NCI-H446 (cell line): Measurements from ENCODE around the gene PGM5.
"Not testable (repeated sequence)": the region's sequence is repeated elsewhere in the genome, so short reads cannot be mapped to it uniquely, and the experiment has no call there.

Experiments
- DNase-seq, 2 experiments: peaks; one replicate each; lab custom pipeline; 2025; lab: John Stamatoyannopoulos, UW

The PGM5 gene

DNA sequence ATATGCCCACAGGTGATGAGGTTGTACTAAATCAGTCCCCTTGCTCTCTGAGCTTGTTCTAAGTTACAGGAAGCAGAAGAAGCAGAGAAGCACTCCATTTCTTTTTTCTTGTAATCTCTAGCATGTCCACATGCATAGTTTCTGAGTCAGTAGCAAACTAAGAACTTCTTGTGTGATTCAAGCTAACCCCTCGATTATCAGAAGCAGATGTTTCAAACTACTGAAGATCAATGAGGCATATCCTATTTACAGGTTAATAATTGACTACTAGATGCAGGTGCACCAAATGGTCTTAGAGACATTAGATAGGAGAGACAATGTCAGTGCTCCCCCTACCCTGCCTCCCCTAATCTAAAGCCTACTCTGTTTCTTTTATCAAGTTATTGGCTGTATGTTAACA lies 21.3 kb downstream of the PGM5 start:
- not testable (repeated sequence) for DNase-seq

DNA sequence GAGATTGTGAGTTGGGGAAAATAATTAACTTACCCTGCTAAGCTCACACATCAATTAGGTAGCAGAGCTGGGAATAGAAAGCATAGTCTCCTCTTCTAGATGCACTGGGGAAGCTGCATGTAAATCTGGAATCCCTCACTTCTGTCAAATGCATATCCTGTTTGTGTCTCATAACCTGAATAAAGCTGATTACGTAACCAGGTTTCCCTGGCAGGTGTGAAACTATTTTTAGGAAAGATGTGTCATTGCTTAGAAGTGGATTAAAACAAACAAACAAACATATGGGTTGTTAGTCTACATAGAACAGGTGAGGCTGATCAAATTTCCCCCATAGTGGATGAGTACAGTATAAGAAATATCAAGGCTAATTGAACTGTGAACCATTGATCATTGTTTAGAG lies 27.5 kb downstream of the PGM5 start:
- DNase-seq: not testable (repeated sequence)

- not testable (repeated sequence) for DNase-seq
These were observed 33.1 kb downstream of the PGM5 start for GRCh38 chr9:68389558-68389957.

DNA sequence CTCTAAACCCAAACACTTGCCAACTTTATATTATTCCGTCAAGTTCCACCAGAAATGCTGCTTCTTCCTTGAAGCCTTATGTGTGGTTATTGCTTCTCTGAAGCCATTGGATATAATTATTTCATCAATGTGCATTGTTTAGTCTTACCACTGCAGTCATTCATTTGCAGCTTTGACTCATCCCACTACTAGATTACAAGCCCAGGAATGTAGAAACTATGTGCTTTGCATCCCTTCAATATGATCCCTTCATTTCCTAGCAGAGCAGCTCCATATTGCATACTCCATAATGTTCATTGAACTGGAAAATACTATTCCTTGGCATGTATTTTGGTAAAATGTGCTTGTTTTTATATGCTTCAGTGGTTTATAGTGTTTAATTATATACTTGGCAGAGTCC lies 34.3 kb downstream of the PGM5 start:
- DNase-seq: not testable (repeated sequence)

DNA sequence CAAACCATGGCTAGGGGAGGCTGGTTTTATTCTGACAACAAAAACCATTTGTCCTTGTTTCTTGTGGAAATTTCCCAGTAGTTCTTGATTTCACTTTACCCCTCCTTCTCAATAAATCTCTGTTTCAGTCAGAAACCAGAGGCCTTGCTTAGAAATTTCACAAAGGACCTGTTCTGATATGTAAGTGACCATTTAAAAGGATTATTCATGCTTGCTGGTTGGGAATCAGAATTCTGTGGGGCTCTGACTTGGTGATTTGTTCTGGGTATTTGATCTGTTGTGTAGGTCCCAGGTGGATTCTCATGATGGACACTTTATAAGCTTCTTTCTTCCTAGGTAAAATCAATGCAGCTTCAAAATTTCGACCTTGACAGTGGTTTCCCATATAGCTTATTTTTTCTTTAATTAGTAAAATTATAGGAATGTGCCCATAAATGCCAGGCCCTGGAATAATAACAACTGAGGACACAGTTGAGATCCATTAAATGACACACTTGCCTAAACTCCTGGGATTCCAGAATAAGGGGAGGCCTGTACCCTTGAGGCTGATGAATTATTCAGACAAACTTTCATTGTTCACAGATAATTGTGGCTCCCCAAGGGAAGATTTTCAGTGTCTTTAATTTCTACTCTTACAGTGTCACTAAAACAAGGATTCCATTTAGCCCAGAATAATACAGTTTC lies 40.1 kb downstream of the PGM5 start:
- DNase-seq: not testable (repeated sequence)

DNA sequence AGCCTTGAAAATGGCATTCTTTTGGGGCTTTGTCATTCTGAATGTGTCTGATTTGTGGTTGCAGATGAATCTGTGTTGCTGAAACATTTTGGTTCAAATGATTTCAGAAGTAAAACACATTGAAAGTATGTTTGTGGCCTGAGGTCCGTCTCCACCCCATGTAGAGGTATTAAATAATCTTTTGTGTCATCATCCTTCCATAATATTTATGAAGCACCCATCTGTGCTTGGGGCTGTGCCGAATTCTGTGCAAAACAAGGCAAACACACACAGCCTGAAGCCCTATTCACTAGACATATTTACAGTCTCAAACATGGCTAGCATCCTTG lies 40.6 kb downstream of the PGM5 start:
- not testable (repeated sequence) for DNase-seq

DNA sequence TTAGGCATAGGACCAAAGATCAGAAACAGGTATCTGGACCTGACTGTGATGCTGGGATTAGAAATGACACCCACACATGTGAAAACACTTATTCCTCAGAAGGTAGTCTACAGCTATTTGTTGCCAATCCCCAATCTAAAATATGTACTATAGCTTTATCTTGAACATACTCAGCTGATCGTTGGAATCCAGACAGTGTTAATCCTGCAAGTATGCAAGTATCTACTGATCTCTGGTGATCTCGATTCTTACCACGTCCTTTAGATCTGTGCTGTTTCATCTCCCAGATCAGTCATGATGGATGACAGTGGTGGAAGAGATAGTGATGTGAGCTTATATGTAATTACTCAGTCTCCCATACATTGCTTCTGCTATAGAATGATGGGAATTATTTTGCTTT lies 41.4 kb downstream of the PGM5 start:
- not testable (repeated sequence) for DNase-seq

DNA sequence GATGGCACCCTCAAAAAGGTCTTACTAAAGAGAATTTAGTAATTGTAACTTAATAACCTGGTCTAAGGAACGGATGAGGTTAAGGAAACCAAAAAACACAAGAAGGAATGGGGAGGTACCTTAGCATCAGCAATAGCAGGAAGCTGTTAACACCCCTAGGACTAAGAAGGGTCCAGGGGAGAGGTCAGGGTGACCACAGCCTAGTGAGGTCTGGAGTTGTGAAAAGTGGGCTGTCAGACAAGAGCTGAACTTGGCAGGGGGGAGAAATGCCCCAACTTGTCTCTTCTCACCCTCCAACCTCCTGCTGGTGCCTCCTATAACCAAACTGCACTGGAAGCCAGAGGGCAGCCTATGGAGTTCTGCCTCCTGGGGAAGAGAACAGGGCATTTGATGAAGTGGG lies 41.9 kb downstream of the PGM5 start:
- DNase-seq: not testable (repeated sequence)

GRCh38 chr9:68404421-68405185 lies 48.2 kb downstream of the PGM5 start:
- DNase-seq: not testable (repeated sequence)

- not testable (repeated sequence) for DNase-seq
These were observed 55.5 kb downstream of the PGM5 start for GRCh38 chr9:68411865-68412264.

DNA sequence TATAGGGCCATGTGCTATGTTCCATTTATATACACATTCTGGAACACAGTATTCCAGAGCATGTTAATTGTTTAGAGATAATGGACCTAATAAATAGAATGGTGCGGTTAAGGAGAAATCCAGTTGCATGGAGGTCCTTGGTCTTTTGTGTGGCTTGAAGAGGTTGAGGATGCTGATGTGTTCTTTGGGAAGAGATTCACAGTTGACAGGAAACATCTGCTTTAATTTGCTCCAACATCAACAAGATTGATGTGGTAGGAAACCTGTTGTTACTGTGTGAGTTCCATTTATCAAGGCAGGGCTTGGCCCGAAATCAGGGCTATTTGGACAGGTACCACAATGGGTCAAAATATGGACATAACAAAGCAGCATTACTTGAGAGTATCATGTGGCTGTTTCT lies 56.3 kb downstream of the PGM5 start:
- DNase-seq: not testable (repeated sequence)

DNA sequence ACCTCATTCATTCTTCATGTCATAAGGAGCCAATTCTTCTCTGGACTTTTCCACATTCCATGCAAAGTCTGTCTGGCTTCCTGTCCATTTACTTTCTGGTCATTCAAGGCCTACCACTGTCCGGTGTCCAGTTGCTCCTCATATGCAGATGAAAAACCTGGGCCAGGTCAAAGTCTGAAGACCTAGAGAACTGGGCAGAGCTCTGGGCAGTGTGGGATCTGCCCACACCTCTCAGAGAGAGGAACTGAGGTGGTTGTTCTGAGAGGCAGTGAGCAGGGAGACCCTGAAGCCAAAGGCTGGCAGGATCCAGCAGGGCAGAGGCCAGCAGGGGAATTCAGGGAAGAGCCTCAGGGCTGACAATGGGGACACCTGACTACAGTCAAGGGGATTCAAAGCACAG lies 58.7 kb downstream of the PGM5 start:
- DNase-seq: not testable (repeated sequence)

GRCh38 chr9:68416936-68417564 lies 60.6 kb downstream of the PGM5 start:
- no peak for DNase-seq

GRCh38 chr9:68417762-68418161 lies 61.4 kb downstream of the PGM5 start:
- DNase-seq: no peak

GRCh38 chr9:68418259-68418845 lies 61.9 kb downstream of the PGM5 start:
- no peak for DNase-seq

DNA sequence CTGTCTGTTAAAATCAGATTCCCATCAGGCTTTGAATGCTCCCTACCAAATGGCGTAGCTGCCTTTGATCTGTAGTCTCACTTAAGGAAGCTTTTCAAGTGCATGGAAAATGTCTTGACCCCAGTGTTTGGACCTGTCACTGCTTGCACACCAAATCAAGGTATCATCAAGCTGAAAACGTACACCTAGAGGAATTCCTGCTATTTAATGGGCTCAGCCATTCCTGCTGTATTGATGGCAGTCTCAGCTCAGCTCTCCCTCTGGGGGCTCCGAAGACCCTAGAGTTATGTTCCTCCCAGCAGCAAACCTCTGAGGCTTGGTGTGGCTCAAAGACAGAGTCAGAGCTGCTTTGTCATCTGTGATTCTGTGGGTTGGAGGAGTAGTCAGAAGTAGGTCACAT lies 63.5 kb downstream of the PGM5 start:
- no peak for DNase-seq

GRCh38 chr9:68426755-68427154 lies 70.3 kb downstream of the PGM5 start:
- peak; percentile 27 to 63 for DNase-seq

- DNase-seq: peak in 1 of 2 experiments; percentile 39
These were observed 71.0 kb downstream of the PGM5 start for GRCh38 chr9:68427216-68427977.

DNA sequence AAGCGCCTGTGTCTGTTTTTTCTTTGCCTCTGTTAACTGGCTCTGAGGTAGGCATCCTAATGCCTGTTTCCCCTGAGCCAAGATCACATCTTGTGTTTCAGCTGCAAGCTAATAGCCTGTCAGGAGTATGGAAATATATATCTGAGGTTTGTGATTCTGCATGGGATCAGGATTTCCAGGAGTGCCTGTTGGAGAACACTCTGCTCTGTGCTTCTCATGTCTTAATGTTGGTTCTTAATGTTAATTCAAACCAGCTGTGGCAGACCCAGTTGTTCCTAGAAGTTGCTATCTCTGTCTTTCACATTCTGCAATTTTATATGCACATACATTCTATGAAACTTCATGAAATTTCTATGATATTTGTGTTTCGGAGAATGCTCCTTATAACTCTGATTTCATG lies 72.1 kb downstream of the PGM5 start:
- no peak for DNase-seq

GRCh38 chr9:68429631-68430030 lies 73.2 kb downstream of the PGM5 start:
- no peak for DNase-seq

DNA sequence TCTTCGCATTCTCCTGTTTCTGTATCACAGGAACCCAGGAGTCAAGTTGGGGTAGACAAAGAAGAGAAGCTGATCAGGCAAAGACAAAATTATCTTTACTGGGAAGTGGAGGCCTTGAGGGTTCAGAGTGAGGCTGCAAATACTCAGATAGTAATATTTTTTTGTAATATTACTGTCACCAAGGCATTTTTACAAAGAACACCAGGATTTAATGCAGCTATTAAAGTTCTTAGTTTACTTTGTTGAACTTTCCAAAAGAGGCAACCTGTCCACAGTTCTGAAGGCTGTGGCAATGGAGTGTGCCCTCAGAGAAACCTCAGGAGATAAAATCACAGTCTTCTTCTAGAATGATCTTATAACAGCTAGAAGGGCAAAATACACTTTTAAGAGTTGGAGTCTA lies 74.9 kb downstream of the PGM5 start:
- no peak for DNase-seq

DNA sequence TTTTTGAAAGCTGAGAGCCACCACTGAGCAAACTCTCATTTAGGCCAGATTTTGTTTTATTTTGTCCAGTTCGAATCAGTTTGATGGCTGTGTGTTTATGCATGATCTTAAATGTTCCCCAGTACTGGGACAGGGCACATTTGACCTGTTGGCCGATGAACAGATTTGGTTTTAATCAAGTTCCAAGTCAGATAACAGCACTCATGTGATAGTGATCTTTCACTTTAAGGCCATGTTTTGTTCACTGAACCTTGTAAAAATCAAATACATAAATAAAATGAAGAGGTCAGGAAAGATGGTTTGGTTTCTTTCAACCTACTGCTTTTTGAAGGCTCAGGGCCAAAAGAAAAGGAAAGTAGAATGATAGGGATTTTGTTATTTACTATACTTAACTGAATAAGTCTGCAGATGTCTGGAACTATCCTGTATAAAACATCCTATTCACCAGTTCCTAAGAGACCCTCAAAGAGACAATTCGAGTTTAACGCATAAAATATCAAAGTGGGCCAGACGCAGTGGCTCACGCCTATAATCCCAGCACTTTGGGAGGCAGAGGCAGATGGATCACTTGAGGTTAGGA lies 77.2 kb downstream of the PGM5 start:
- no peak for DNase-seq
